Neural cell (in vitro differentiated cells): ENCODE data around the gene CSF2RB. TPM values are rescaled to one million over a fixed set of nuclear protein-coding genes. Genes with fewer than 3 reads are reported as not detected.

Experiments
- H2AFZ ChIP-seq: fragments of 200-600, 300-800 bp; sonication (generic), shearing (Covaris generic); 2 replicates; pipeline ENCODE4 v1.6.0; 2014; ENCODE audit warnings: low read depth, mild to moderate bottlenecking, antibody characterized with exemption, low read length, moderate library complexity
- H3F3A ChIP-seq: fragments of 200-600 bp; shearing (Covaris generic); 2 replicates; pipeline ENCODE4 v1.6.1; 2016; ENCODE audit warnings: mild to moderate bottlenecking, moderate library complexity, mixed read lengths, antibody characterized with exemption, low read length; ENCODE audit not compliant: insufficient read depth, poor library complexity, severe bottlenecking
- H3K27ac ChIP-seq: fragments of 200-600, 300-800 bp; sonication (generic), shearing (Covaris generic); 2 replicates; pipeline ENCODE4 v1.5.1; 2014; ENCODE audit warnings: mild to moderate bottlenecking, low read length, moderate library complexity
- H3K27me3 ChIP-seq: fragments of 300-800, 200-600 bp; sonication (generic), shearing (Covaris generic); 2 replicates; pipeline ENCODE4 v1.6.0; 2014; ENCODE audit warnings: mild to moderate bottlenecking, low read depth, low read length, moderate library complexity; ENCODE audit not compliant: insufficient read depth
- H3K36me3 ChIP-seq: fragments of 300-800, 200-600 bp; sonication (generic), shearing (Covaris generic); 2 replicates; pipeline ENCODE4 v1.5.1; 2014; ENCODE audit warnings: mild to moderate bottlenecking, antibody characterized with exemption, low read length, moderate library complexity; ENCODE audit not compliant: insufficient read depth
- H3K4me2 ChIP-seq: fragments of 300-800, 200-600 bp; sonication (generic), shearing (Covaris generic); 2 replicates; pipeline ENCODE4 v1.6.0; 2014; ENCODE audit warnings: mild to moderate bottlenecking, low read length
- H3K4me3 ChIP-seq: fragments of 300-800, 200-600 bp; sonication (generic), shearing (Covaris generic); 2 replicates; pipeline ENCODE4 v1.5.1; 2014; ENCODE audit warnings: mild to moderate bottlenecking, low read length, moderate library complexity
- H3K79me2 ChIP-seq: fragments of 200-600 bp; shearing (Covaris generic); replicated peaks from 2 replicates; pipeline ENCODE4 v1.6.0; 2014; ENCODE audit warnings: mild to moderate bottlenecking, low read length, moderate library complexity; ENCODE audit not compliant: insufficient read depth
- H3K9ac ChIP-seq: fragments of 300-800, 200-600 bp; sonication (generic), shearing (Covaris generic); 2 replicates; pipeline ENCODE4 v1.6.1; 2016; ENCODE audit warnings: mild to moderate bottlenecking, low read length, mixed read lengths
- H3K9me2 ChIP-seq: fragments of 200-600 bp; shearing (Covaris generic); 2 replicates; pipeline ENCODE4 v1.6.1; 2016; ENCODE audit warnings: mild to moderate bottlenecking, low read length, mixed read lengths; ENCODE audit not compliant: insufficient read depth
- H3K9me3 ChIP-seq: fragments of 200-600, 300-800 bp; sonication (generic), shearing (Covaris generic); 2 replicates; pipeline ENCODE4 v1.6.1; 2016; ENCODE audit warnings: mild to moderate bottlenecking, mixed run types, low read length, moderate library complexity, mixed read lengths
- H4K20me1 ChIP-seq: fragments of 200-600 bp; shearing (Covaris generic); 2 replicates; pipeline ENCODE4 v1.6.1; 2016; ENCODE audit warnings: mild to moderate bottlenecking, mixed run types; ENCODE audit not compliant: insufficient read depth
- CTCF ChIP-seq: fragments of 450-650 bp; IDR thresholded peaks from 2 replicates; pipeline ENCODE4 v1.5.1; 2014; ENCODE audit warnings: antibody characterized with exemption, mild to moderate bottlenecking, moderate library complexity; ENCODE audit not compliant: poor library complexity, severe bottlenecking
- EP300 ChIP-seq: fragments of 450-650 bp; conservative IDR thresholded peaks from 2 replicates; pipeline ENCODE4 v1.6.1; 2014; ENCODE audit warnings: antibody characterized with exemption, mild to moderate bottlenecking, moderate library complexity; ENCODE audit not compliant: poor library complexity, severe bottlenecking
- EZH2 ChIP-seq: fragments of 200-600, 300-800 bp; shearing (Covaris generic), sonication (generic); IDR thresholded peaks from 2 replicates; pipeline ENCODE4 v1.6.1; 2014; ENCODE audit warnings: antibody characterized with exemption, low read length, borderline replicate concordance, mild to moderate bottlenecking; ENCODE audit not compliant: insufficient read depth, poor library complexity, severe bottlenecking
- MXI1 ChIP-seq: fragments of 450-650 bp; conservative IDR thresholded peaks from 2 replicates; pipeline ENCODE4 v1.6.1; 2014; ENCODE audit warnings: antibody characterized with exemption, mild to moderate bottlenecking; ENCODE audit not compliant: poor library complexity, severe bottlenecking
- POLR2AphosphoS5 ChIP-seq: IDR thresholded peaks from 2 replicates; pipeline ENCODE4 v1.6.1; 2012
- RAD21 ChIP-seq: fragments of 450-650 bp; conservative IDR thresholded peaks from 2 replicates; pipeline ENCODE4 v1.6.1; 2014; ENCODE audit warnings: antibody characterized with exemption, mild to moderate bottlenecking, moderate library complexity
- REST ChIP-seq: IDR thresholded peaks from 2 replicates; pipeline ENCODE4 v1.6.1; 2012; ENCODE audit warnings: borderline replicate concordance
- SMC3 ChIP-seq: fragments of 450-650 bp; conservative IDR thresholded peaks from 2 replicates; pipeline ENCODE4 v1.6.1; 2014; ENCODE audit warnings: antibody characterized with exemption, mild to moderate bottlenecking, moderate library complexity; ENCODE audit not compliant: poor library complexity
- TAF1 ChIP-seq: IDR thresholded peaks from 2 replicates; pipeline ENCODE4 v1.6.1; 2012; ENCODE audit warnings: low read depth
- polyA plus RNA-seq: library from polyadenylated mRNA; depleted of rRNA; stranded (reverse); fragments of >200 nt; gene quantifications from 2 replicates; pipeline ENCODE4 v1.2.3, GENCODE V29; 2014

Gene CSF2RB
- polyA plus RNA-seq, 1 donor from 2014 or later, result not detected

- no peaks in the 10 kb centered on the region for H3K36me3 ChIP-seq
- no peaks in the 10 kb centered on the region for H3K9me2 ChIP-seq
- H3K27ac ChIP-seq, result no peak overlapping the region
- no peaks in the 10 kb centered on the region for H3K79me2 ChIP-seq
- H3K9me3 ChIP-seq, result no peaks in the 10 kb centered on the region
- H3K4me2 ChIP-seq, result no peak overlapping the region
- H2AFZ ChIP-seq, result no peak overlapping the region
- TF ChIP-seq MXI1, result no peak
- TF ChIP-seq CTCF, result no peak
- no peak for TF ChIP-seq EP300
- TF ChIP-seq EZH2, result no peak
- no peak for TF ChIP-seq TAF1
- TF ChIP-seq SMC3, result no peak
- TF ChIP-seq POLR2AphosphoS5, result no peak
- TF ChIP-seq RAD21, result no peak
- no peak for TF ChIP-seq REST
- H3K27me3 ChIP-seq, result no peaks in the 10 kb centered on the region
- H3K9ac ChIP-seq, result no peak overlapping the region
- H3F3A ChIP-seq, result no peaks in the 10 kb centered on the region
- H4K20me1 ChIP-seq, result no peaks in the 10 kb centered on the region
- no peak overlapping the region for H3K4me3 ChIP-seq
These were observed 44.9 kb downstream of the CSF2RB start for GRCh38 chr22:36958366-36958765.

GRCh38 chr22:36961626-36962025 lies 48.2 kb downstream of the CSF2RB start:
- Histone ChIP-seq H3K9ac (no peak overlapping the region), H3K4me2 (no peak overlapping the region)
- no peak for TF ChIP-seq SMC3
- TF ChIP-seq RAD21, result no peak
- TF ChIP-seq MXI1, result no peak
- TF ChIP-seq REST, result no peak
- no peak for TF ChIP-seq CTCF
- TF ChIP-seq EP300, result no peak
- TF ChIP-seq POLR2AphosphoS5, result no peak
- no peak for TF ChIP-seq EZH2
- no peak for TF ChIP-seq TAF1

More at GRCh38 chr22:36961626-36962025, 48.2 kb downstream of the CSF2RB start:
- Histone ChIP-seq H3K27me3 (no peaks in the 10 kb centered on the region), H3K4me3 (no peak overlapping the region), H2AFZ (no peak overlapping the region), H3K79me2 (no peaks in the 10 kb centered on the region), H3K27ac (no peak overlapping the region), H3K36me3 (no peaks in the 10 kb centered on the region), H3K9me2 (no peaks in the 10 kb centered on the region), H3K9me3 (no peaks in the 10 kb centered on the region), H4K20me1 (no peaks in the 10 kb centered on the region), H3F3A (no peaks in the 10 kb centered on the region)
